ENCODE measurements around the gene CRELD1. TPM values are rescaled to one million over a fixed set of nuclear protein-coding genes. Genes with fewer than 3 reads are reported as not detected.

Gene CRELD1
- total and polyA plus RNA-seq, 10 of the 15 experiments (the other 5 are each of a cell fraction or from before 2014, with no cell fraction given), result 1.3 to 15.9 (median 8.8) TPM

DNA sequence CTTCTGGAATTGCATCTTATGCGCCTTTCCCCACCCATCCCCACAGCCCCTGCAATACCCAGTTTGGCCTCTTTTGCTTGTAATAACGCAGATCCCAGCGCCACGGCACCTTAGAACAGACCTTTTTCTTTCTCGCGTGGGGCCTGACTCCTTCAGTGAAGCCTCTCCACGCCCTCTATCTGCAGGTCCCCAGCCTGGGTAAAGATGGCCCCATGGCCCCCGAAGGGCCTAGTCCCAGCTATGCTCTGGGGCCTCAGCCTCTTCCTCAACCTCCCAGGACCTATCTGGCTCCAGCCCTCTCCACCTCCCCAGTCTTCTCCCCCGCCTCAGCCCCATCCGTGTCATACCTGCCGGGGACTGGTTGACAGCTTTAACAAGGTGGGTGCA lies 594 bp downstream of the CRELD1 start (continued):
- no peak for TF ChIP-seq E2F8 (IDR thresholded peaks at IDR 0.05; ENCODE audit: low read depth, partially characterized antibody)
- no peak for TF ChIP-seq POLR2AphosphoS5 (IDR thresholded peaks at IDR 0.05; ENCODE audit: low read length)
- no peak for TF ChIP-seq CHD4 (IDR thresholded peaks at IDR 0.05)
- TF ChIP-seq MXI1 (IDR thresholded peaks at IDR 0.05; ENCODE audit: low read depth, low read length), result no peak
- TF ChIP-seq, protein P1, sequence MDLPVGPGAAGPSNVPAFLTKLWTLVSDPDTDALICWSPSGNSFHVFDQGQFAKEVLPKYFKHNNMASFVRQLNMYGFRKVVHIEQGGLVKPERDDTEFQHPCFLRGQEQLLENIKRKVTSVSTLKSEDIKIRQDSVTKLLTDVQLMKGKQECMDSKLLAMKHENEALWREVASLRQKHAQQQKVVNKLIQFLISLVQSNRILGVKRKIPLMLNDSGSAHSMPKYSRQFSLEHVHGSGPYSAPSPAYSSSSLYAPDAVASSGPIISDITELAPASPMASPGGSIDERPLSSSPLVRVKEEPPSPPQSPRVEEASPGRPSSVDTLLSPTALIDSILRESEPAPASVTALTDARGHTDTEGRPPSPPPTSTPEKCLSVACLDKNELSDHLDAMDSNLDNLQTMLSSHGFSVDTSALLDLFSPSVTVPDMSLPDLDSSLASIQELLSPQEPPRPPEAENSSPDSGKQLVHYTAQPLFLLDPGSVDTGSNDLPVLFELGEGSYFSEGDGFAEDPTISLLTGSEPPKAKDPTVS (IDR thresholded peaks at IDR 0.05; ENCODE audit: low read depth, low read length), result no peak
- TF ChIP-seq KDM1A (IDR thresholded peaks at IDR 0.05; ENCODE audit: borderline replicate concordance), result no peak
- TF ChIP-seq SRF (IDR thresholded peaks at IDR 0.05; ENCODE audit: low read depth in 2 of 2, low read length in 2 of 2), result no peak
- TF ChIP-seq, protein P2, sequence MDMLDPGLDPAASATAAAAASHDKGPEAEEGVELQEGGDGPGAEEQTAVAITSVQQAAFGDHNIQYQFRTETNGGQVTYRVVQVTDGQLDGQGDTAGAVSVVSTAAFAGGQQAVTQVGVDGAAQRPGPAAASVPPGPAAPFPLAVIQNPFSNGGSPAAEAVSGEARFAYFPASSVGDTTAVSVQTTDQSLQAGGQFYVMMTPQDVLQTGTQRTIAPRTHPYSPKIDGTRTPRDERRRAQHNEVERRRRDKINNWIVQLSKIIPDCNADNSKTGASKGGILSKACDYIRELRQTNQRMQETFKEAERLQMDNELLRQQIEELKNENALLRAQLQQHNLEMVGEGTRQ (IDR thresholded peaks at IDR 0.05; ENCODE audit: borderline replicate concordance, low read depth, low read length), result no peak
- no peak for TF ChIP-seq ATF2 (IDR thresholded peaks at IDR 0.05; ENCODE audit: low read length)
- no peak for TF ChIP-seq CBX3 (IDR thresholded peaks at IDR 0.05; ENCODE audit: borderline replicate concordance, low read depth)
- TF ChIP-seq, protein P3, sequence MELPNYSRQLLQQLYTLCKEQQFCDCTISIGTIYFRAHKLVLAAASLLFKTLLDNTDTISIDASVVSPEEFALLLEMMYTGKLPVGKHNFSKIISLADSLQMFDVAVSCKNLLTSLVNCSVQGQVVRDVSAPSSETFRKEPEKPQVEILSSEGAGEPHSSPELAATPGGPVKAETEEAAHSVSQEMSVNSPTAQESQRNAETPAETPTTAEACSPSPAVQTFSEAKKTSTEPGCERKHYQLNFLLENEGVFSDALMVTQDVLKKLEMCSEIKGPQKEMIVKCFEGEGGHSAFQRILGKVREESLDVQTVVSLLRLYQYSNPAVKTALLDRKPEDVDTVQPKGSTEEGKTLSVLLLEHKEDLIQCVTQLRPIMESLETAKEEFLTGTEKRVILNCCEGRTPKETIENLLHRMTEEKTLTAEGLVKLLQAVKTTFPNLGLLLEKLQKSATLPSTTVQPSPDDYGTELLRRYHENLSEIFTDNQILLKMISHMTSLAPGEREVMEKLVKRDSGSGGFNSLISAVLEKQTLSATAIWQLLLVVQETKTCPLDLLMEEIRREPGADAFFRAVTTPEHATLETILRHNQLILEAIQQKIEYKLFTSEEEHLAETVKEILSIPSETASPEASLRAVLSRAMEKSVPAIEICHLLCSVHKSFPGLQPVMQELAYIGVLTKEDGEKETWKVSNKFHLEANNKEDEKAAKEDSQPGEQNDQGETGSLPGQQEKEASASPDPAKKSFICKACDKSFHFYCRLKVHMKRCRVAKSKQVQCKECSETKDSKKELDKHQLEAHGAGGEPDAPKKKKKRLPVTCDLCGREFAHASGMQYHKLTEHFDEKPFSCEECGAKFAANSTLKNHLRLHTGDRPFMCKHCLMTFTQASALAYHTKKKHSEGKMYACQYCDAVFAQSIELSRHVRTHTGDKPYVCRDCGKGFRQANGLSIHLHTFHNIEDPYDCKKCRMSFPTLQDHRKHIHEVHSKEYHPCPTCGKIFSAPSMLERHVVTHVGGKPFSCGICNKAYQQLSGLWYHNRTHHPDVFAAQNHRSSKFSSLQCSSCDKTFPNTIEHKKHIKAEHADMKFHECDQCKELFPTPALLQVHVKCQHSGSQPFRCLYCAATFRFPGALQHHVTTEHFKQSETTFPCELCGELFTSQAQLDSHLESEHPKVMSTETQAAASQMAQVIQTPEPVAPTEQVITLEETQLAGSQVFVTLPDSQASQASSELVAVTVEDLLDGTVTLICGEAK (IDR thresholded peaks at IDR 0.05; ENCODE audit: borderline replicate concordance), result no peak
